RWPE1 (cell line): ENCODE measurements around the gene OOSP1.

Source experiments
- CTCF ChIA-PET: fragments of 350-600 bp; sonication (Branson Sonifier 250); formaldehyde crosslinking; extraction: SDS; loops from one replicate; lab custom pipeline; 2021; lab: Yijun Ruan, JAX
- POLR2A ChIA-PET: fragments of 400-600 bp; formaldehyde crosslinking; extraction: SDS; loops from one replicate; lab custom pipeline; 2020; ENCODE audit warnings: antibody characterized with exemption; ENCODE audit not compliant: low non-redundant PET; lab: Yijun Ruan, JAX
- DNase-seq: peaks from one replicate; pipeline ENCODE4 v3.0.0; 2012; ENCODE audit warnings: low spot score
- H3K27ac ChIP-seq: fragments of 450-650 bp; 2 replicates; pipeline ENCODE4 v1.5.1; 2017
- CTCF ChIP-seq: fragments of 450-650 bp; conservative IDR thresholded peaks from 2 replicates; pipeline ENCODE4 v1.5.1; 2017; ENCODE audit warnings: low read depth, mild to moderate bottlenecking

Gene OOSP1

DNA sequence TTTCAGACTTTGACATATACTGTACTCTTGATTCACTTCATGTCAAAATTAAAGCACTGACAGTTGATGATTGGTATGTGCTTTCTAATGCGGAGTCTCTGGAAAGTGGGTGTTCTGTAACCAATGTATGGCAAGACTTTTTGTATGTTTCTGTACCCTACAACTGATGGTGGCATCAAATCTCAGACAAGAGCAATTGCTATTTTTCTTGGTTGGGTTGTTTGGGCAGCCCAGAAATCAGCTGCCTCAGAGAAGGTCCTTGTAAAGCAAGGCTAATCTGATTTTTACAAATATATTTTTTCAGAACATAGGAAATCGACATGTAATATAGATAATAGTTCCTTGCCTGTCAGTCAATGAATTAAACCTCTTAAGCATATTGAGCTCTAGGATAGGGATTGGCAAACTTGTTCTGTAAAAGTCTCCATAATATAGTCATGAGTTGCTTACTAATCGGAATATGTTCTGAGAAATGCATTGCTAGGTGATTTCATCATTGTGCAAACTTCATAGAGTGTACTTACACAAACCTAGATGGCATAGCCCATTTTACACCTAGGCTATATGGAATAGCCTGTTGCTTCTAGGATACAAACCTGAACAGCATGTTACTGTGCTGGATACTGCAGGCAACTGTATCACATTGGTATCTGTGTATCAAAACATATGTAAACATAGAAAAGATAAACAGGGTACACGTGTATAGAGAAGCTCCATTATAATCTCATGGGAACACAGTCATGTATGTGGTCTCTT, 15.4 kb downstream of the OOSP1 start:
- no peak for DNase-seq
- no peak for TF ChIP-seq CTCF
- POLR2A ChIA-PET: no interaction called here
- no peak overlapping the region for H3K27ac ChIP-seq
- CTCF ChIA-PET: no interaction called here

DNA sequence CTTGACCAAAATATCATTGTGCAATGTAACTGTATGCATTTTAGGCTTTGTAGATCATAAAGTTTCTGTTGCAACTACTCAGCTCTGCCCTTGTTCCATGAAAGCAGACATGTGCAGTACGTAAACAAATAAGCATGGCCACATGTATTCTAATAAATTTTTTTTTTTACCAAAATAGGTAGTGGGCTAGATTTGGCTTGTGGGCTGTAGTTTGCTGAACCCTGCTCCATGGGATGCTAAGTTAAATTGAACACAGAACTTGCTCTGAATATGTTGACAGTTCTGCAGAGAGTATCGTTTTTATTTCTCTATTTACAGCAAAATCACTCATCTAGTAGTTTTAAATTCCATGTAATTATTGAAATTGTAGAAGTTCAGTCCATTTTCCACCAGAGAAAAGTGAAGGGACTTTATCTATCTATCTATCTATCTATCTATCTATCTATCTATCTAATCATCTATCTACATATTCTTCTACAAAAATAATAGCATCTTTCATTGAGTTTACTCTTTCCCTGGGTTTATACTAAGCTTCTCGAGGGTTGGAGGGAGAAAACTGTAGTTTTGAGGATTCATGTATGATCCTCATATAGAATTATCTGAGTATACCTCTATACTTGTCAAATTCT, 16.1 kb downstream of the OOSP1 start:
- POLR2A ChIA-PET: no interaction called here
- DNase-seq: no peak
- CTCF ChIA-PET: no interaction called here
- TF ChIP-seq CTCF: no peak
- H3K27ac ChIP-seq: no peak overlapping the region

- ChIA-PET CTCF (no interaction called here), POLR2A (no interaction called here)
- peak; percentile 3 for DNase-seq
- no peak overlapping the region for H3K27ac ChIP-seq
- TF ChIP-seq CTCF: no peak
Measured at GRCh38 chr11:59957094-59957493, 18.9 kb downstream of the OOSP1 start.

DNA sequence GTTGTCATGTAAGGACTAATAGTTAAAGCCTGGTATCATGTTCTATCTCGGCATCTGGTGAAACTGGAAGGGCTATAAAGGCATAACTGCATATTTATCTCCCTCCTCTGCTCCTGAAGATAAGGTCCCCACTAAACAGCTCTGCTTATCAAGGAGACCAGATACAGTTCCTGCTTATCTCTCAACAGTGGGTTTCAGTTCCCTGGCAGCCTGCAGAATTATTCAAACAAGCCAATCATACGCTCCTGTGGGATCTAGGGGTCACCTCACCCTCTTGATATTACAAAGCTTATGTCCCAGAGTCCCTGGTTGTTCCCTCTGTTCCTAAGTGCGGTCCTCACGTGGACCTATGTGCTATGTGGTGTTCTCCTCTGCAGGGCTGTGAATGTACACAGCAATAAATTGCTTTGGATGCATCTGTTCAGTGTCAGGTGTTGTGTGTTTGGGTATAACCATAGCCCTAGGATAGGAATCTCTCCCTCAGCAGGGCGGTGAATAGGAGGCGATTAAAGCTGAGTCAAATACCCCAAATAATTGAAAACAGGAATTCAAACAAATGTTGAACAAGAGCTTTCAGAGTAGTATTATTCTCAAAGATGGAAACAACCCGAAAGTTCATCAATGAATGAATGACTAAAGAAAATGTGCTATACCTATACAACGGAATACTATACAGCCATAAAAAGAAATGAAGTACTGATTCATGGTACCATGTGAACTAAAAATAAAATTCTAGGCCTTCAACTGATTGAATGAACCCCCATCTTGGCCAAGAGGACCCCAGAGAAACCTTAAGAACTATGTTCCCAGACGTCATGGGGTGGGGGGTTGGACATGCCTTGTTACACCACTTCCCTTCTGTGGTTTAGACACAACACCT, 22.5 kb downstream of the OOSP1 start:
- H3K27ac ChIP-seq: no peak overlapping the region
- no peak for TF ChIP-seq CTCF
- no peak for DNase-seq
- CTCF ChIA-PET: interaction anchor here (0.6 kb wide), 2 partner anchors 51 to 253 kb away, joined by 3 read pairs; no protein-coding TSS in a partner anchor
- POLR2A ChIA-PET: no interaction called here

- ChIA-PET CTCF (no interaction called here), POLR2A (no interaction called here)
- DNase-seq: no peak
- TF ChIP-seq CTCF: no peak
- no peak overlapping the region for H3K27ac ChIP-seq
Measured at GRCh38 chr11:59962107-59962482, 23.9 kb downstream of the OOSP1 start.

- CTCF ChIA-PET: no interaction called here
Measured at GRCh38 chr11:59963733-59964132, 25.5 kb downstream of the OOSP1 start, which contains the start of gene OOSP4A. Gene OOSP4A, plus strand, starts transcription at chr11:59964033. Its CDS starts 0 bp downstream, at chr11:59964033.

More at GRCh38 chr11:59963733-59964132, 25.5 kb downstream of the OOSP1 start, which contains the start of gene OOSP4A:
- H3K27ac ChIP-seq: no peak within 1 kb of the TSS
- no peak for TF ChIP-seq CTCF
- no peak for DNase-seq
- POLR2A ChIA-PET: no interaction called here
